H9 (cell line): ENCODE data around the gene SMAD7. TPM values are rescaled to one million over a fixed set of nuclear protein-coding genes. Genes with fewer than 3 reads are reported as not detected.

Experiments
- DNase-seq: peaks from one replicate; pipeline ENCODE4 v3.0.0-alpha.2; 2017
- H2AFZ ChIP-seq: one replicate; pipeline ENCODE4 v1.6.1; 2013; ENCODE audit warnings: mild to moderate bottlenecking, low read length, control low read depth, moderate library complexity
- H2AK5ac ChIP-seq: 2 replicates; pipeline ENCODE4 v1.6.1; 2013; ENCODE audit warnings: low read length, control low read depth, mixed read lengths; ENCODE audit not compliant: insufficient read length
- H2BK120ac ChIP-seq: one replicate; pipeline ENCODE4 v1.6.1; 2013; ENCODE audit warnings: low read depth, mild to moderate bottlenecking, low read length, control low read depth, inconsistent platforms; ENCODE audit not compliant: poor library complexity, severe bottlenecking
- H2BK12ac ChIP-seq: 2 replicates; pipeline ENCODE4 v1.6.1; 2013; ENCODE audit warnings: low read length, control low read depth, mixed read lengths, low read depth; ENCODE audit not compliant: insufficient read length
- H2BK15ac ChIP-seq: 2 replicates; pipeline ENCODE4 v1.6.1; 2013; ENCODE audit warnings: low read depth, low read length, control low read depth
- H2BK20ac ChIP-seq: one replicate; pipeline ENCODE4 v1.6.1; 2013; ENCODE audit warnings: low read depth, mild to moderate bottlenecking, low read length, control low read depth, inconsistent platforms; ENCODE audit not compliant: poor library complexity, severe bottlenecking
- H2BK5ac ChIP-seq: 2 replicates; pipeline ENCODE4 v1.6.1; 2013; ENCODE audit warnings: low read length, control low read depth, mixed read lengths; ENCODE audit not compliant: insufficient read length
- H3K14ac ChIP-seq: 2 replicates; pipeline ENCODE4 v1.6.1; 2013; ENCODE audit warnings: low read length, control low read depth; ENCODE audit not compliant: insufficient read depth
- H3K18ac ChIP-seq: 2 replicates; pipeline ENCODE4 v1.6.1; 2013; ENCODE audit warnings: low read depth, mild to moderate bottlenecking, mixed read lengths, low read length, control low read depth; ENCODE audit not compliant: insufficient read length
- H3K23ac ChIP-seq: 2 replicates; pipeline ENCODE4 v1.6.1; 2013; ENCODE audit warnings: low read length, control low read depth, mixed read lengths, low read depth; ENCODE audit not compliant: insufficient read length
- H3K23me2 ChIP-seq: 2 replicates; pipeline ENCODE4 v1.6.1; 2013; ENCODE audit warnings: low read depth, mild to moderate bottlenecking, mixed read lengths, low read length, control low read depth; ENCODE audit not compliant: insufficient read length, poor library complexity, severe bottlenecking
- H3K27ac ChIP-seq: 2 replicates; pipeline ENCODE4 v1.5.1; 2013; ENCODE audit warnings: low read length, control low read depth, mixed read lengths, low read depth; ENCODE audit not compliant: insufficient read length
- H3K27me3 ChIP-seq: 2 replicates; pipeline ENCODE4 v1.6.1; 2013; ENCODE audit warnings: low read length, control low read depth, inconsistent platforms; ENCODE audit not compliant: insufficient read depth
- H3K4ac ChIP-seq: 2 replicates; pipeline ENCODE4 v1.6.1; 2013; ENCODE audit warnings: low read depth, mild to moderate bottlenecking, control low read depth, inconsistent platforms, low read length, moderate library complexity
- H3K4me1 ChIP-seq: 2 replicates; pipeline ENCODE4 v1.6.1; 2013; ENCODE audit warnings: low read length, control low read depth, inconsistent platforms; ENCODE audit not compliant: insufficient read depth
- H3K4me2 ChIP-seq: 2 replicates; pipeline ENCODE4 v1.6.1; 2013; ENCODE audit warnings: low read length, control low read depth, mixed read lengths; ENCODE audit not compliant: insufficient read length, insufficient read depth
- H3K56ac ChIP-seq: 2 replicates; pipeline ENCODE4 v1.6.1; 2013; ENCODE audit warnings: low read depth, mild to moderate bottlenecking, mixed read lengths, low read length, control low read depth; ENCODE audit not compliant: insufficient read length
- H3K79me1 ChIP-seq: 2 replicates; pipeline ENCODE4 v1.6.1; 2013; ENCODE audit warnings: low read depth, mild to moderate bottlenecking, moderate library complexity, low read length, control low read depth, inconsistent platforms; ENCODE audit not compliant: insufficient read depth, poor library complexity, severe bottlenecking
- H3K79me2 ChIP-seq: 2 replicates; pipeline ENCODE4 v1.6.1; 2013; ENCODE audit warnings: low read length, control low read depth, inconsistent platforms; ENCODE audit not compliant: insufficient read depth
- H3K9ac ChIP-seq: 2 replicates; pipeline ENCODE4 v1.6.1; 2013; ENCODE audit warnings: low read length, control low read depth, mixed read lengths; ENCODE audit not compliant: insufficient read length; ENCODE audit errors: extremely low read depth
- H3K9me3 ChIP-seq: one replicate; pipeline ENCODE4 v1.6.1; 2013; ENCODE audit warnings: low read depth, low read length, inconsistent platforms; ENCODE audit not compliant: control insufficient read depth
- H3T11ph ChIP-seq: one replicate; pipeline ENCODE4 v1.6.1; 2013; ENCODE audit warnings: mild to moderate bottlenecking, low read length, control low read depth, inconsistent platforms
- H4K20me1 ChIP-seq: one replicate; pipeline ENCODE4 v1.6.1; 2013; ENCODE audit not compliant: control insufficient read depth, insufficient read length, insufficient read depth
- H4K5ac ChIP-seq: 2 replicates; pipeline ENCODE4 v1.6.1; 2013; ENCODE audit warnings: low read depth, mild to moderate bottlenecking, mixed read lengths, low read length, control low read depth; ENCODE audit not compliant: insufficient read length
- H4K8ac ChIP-seq: replicated peaks from 2 replicates; pipeline ENCODE4 v1.6.1; 2013; ENCODE audit warnings: low read length, control low read depth, mixed read lengths, low read depth; ENCODE audit not compliant: insufficient read length
- H4K91ac ChIP-seq: 2 replicates; pipeline ENCODE4 v1.6.1; 2013; ENCODE audit warnings: low read depth, mild to moderate bottlenecking, moderate library complexity, mixed read lengths, low read length, control low read depth; ENCODE audit not compliant: insufficient read length
- H3K27ac Mint-ChIP-seq, 3 experiments: 2 replicates in 2 of 3; 3 replicates in 1 of 3; pipeline ENCODE4 v1.8.0; 2020 to 2021; ENCODE audit warnings: mixed read lengths in 3 of 3, mild to moderate bottlenecking in 1 of 3, moderate library complexity in 1 of 3
- H3K27me3 Mint-ChIP-seq: 2 replicates; pipeline ENCODE4 v1.8.0; 2021; ENCODE audit warnings: low read depth, mild to moderate bottlenecking, moderate library complexity, mixed read lengths
- H3K36me3 Mint-ChIP-seq, 3 experiments: 2 replicates in 2 of 3; 3 replicates in 1 of 3; pipeline ENCODE4 v1.8.0; 2020 to 2021; ENCODE audit warnings: low read depth in 3 of 3, mixed read lengths in 3 of 3; ENCODE audit not compliant: insufficient read depth in 1 of 3
- H3K4me1 Mint-ChIP-seq, 2 experiments: 2 replicates each; pipeline ENCODE4 v1.8.0; 2020; ENCODE audit warnings: mixed read lengths in 2 of 2
- H3K4me3 Mint-ChIP-seq, 2 experiments: 2 replicates in 1 of 2; 3 replicates in 1 of 2; pipeline ENCODE4 v1.8.0; 2020 to 2021; ENCODE audit warnings: mild to moderate bottlenecking in 2 of 2, mixed read lengths in 2 of 2, moderate library complexity in 1 of 2
- H3K9me3 Mint-ChIP-seq, 2 experiments: 2 replicates in 1 of 2; 3 replicates in 1 of 2; pipeline ENCODE4 v1.8.0; 2020; ENCODE audit warnings: mild to moderate bottlenecking in 2 of 2, mixed read lengths in 2 of 2, moderate library complexity in 1 of 2
- CTCF ChIP-seq: fragments of 200-600 bp; sonication (generic); conservative IDR thresholded peaks from 3 replicates; pipeline ENCODE4 v1.8.0; 2021; ENCODE audit warnings: antibody characterized with exemption, mild to moderate bottlenecking
- WGBS: extraction: QIAGEN DNeasy Blood & Tissue Kit; methylation state at CpG from one replicate; pipeline ENCODE4 v1.1.7; 2013; ENCODE audit warnings: missing lambda C conversion rate, low lambda C conversion rate, mixed read lengths; ENCODE audit not compliant: insufficient read length; ENCODE audit errors: extremely low coverage; 5-methylcytosine and 5-hydroxymethylcytosine counted together
- total RNA-seq: library from RNA; stranded (reverse); gene quantifications from 2 replicates; pipeline ENCODE4 v1.2.1, GENCODE V29; 2021

Gene SMAD7
- total RNA-seq, 1 experiment from 2014 or later: 27.7 TPM

GRCh38 chr18:48894799-48895346 lies 55.9 kb downstream of the SMAD7 start:
- H3K36me3 Mint-ChIP-seq: no peaks in the 10 kb centered on the region
- H2AFZ ChIP-seq: no peak overlapping the region

More at GRCh38 chr18:48894799-48895346, 55.9 kb downstream of the SMAD7 start:
- Histone ChIP-seq H2BK15ac (no peak overlapping the region), H3K9ac (no peak overlapping the region), H4K91ac (no peak overlapping the region), H3K56ac (no peak overlapping the region), H3K23me2 (no peaks in the 10 kb centered on the region), H3K9me3 (no peaks in the 10 kb centered on the region), H3K79me2 (no peaks in the 10 kb centered on the region), H3K4me1 (peaks cover 3% of the 10 kb centered on the region; the same call in 1 of the 2 replicates), H3K27ac (no peak overlapping the region), H3K18ac (peak overlapping the region; percentile 11), H3K79me1 (no peaks in the 10 kb centered on the region), H3K4ac (no peak overlapping the region), H2BK20ac (no peak overlapping the region), H3T11ph (no peak overlapping the region), H4K5ac (no peak overlapping the region), H4K8ac (no peak overlapping the region), H2BK12ac (no peak overlapping the region), H2BK5ac (no peak overlapping the region), H2AK5ac (no peak overlapping the region), H2BK120ac (no peak overlapping the region), H3K4me2 (no peak overlapping the region), H4K20me1 (no peaks in the 10 kb centered on the region), H3K27me3 (no peaks in the 10 kb centered on the region), H3K23ac (no peak overlapping the region), H3K14ac (no peak overlapping the region)
- peak overlapping the region in 2 of 3 experiments; percentile 21 to 37; a peak in 2 of 7 replicates for H3K27ac Mint-ChIP-seq
- no peak for DNase-seq
- no peak for TF ChIP-seq CTCF
- no peaks in the 10 kb centered on the region for H3K27me3 Mint-ChIP-seq
- peaks cover 19 to 26% of the 10 kb centered on the region in 2 experiments for H3K4me1 Mint-ChIP-seq
- H3K4me3 Mint-ChIP-seq: no peak overlapping the region
- H3K9me3 Mint-ChIP-seq: peaks cover 0 to 3% of the 10 kb centered on the region in 2 experiments; a peak in 1 of 5 replicates
- WGBS: no CpG with 5 or more reads among the region's 5 CpGs
